ENCODE results near the gene NPAS3. TPM values are rescaled to one million over a fixed set of nuclear protein-coding genes. Genes with fewer than 3 reads are reported as not detected.
A peak's percentile ranks its signal among the peaks of the same experiment; 100 is the strongest.

NPAS3 gene
- total RNA-seq, 6 experiments from 2014 or later: 0.11 to 0.83 (median 0.21) TPM; not detected in 2

- no peaks in the 10 kb centered on the region for H3K4me1 ChIP-seq
- no peak for TF ChIP-seq CTCF (IDR thresholded peaks at IDR 0.05)
- TF ChIP-seq POLR2A (IDR thresholded peaks at IDR 0.05): no peak
- no peaks in the 10 kb centered on the region for H3K9me3 ChIP-seq
- no peak overlapping the region for H3K27ac ChIP-seq
- no peaks in the 10 kb centered on the region for H3K27me3 ChIP-seq
- DNase-seq (no peak), ATAC-seq (no peak)
- intact Hi-C loops (cut with DNase I): no loop called here
- H3K4me3 ChIP-seq: no peak overlapping the region
- H3K36me3 ChIP-seq: no peaks in the 10 kb centered on the region
- 31% methylated on average over 3 of the region's 3 CpGs for WGBS (ENCODE audit: insufficient coverage, low coverage, low lambda C conversion rate, missing lambda C conversion rate)
Measured at GRCh38 chr14:33254342-33254741, 315.7 kb downstream of the NPAS3 start.

GRCh38 chr14:33254861-33255395 is 316.2 kb downstream of the NPAS3 start:
- no peaks in the 10 kb centered on the region for H3K36me3 ChIP-seq
- intact Hi-C loops (cut with DNase I): no loop called here
- TF ChIP-seq CTCF (IDR thresholded peaks at IDR 0.05) (no peak), POLR2A (IDR thresholded peaks at IDR 0.05) (no peak)
- ATAC-seq: peak in 1 of 4 donors; percentile 40
- H3K4me1 ChIP-seq: no peaks in the 10 kb centered on the region
- WGBS (ENCODE audit: insufficient coverage, low coverage, low lambda C conversion rate, missing lambda C conversion rate): 36% methylated on average over 1 of the region's 1 CpG
- H3K4me3 ChIP-seq: no peak overlapping the region
- no peaks in the 10 kb centered on the region for H3K27me3 ChIP-seq
- no peak overlapping the region for H3K27ac ChIP-seq
- H3K9me3 ChIP-seq: no peaks in the 10 kb centered on the region
- no peak for DNase-seq

GRCh38 chr14:33257796-33258195 is 319.1 kb downstream of the NPAS3 start:
- H3K4me3 ChIP-seq: no peak overlapping the region
- 33% methylated on average over 2 of the region's 2 CpGs for WGBS (ENCODE audit: insufficient coverage, low coverage, low lambda C conversion rate, missing lambda C conversion rate)

GRCh38 chr14:33259764-33260163 is 321.1 kb downstream of the NPAS3 start:
- no peaks in the 10 kb centered on the region for H3K36me3 ChIP-seq
- no peak overlapping the region for H3K4me3 ChIP-seq
- WGBS (ENCODE audit: insufficient coverage, low coverage, low lambda C conversion rate, missing lambda C conversion rate): 62% methylated on average over 6 of the region's 6 CpGs
- no peak for DNase-seq
- H3K9me3 ChIP-seq: no peaks in the 10 kb centered on the region
- H3K27ac ChIP-seq: no peak overlapping the region
- no peak for ATAC-seq
- TF ChIP-seq CTCF (IDR thresholded peaks at IDR 0.05): no peak
- intact Hi-C loops (cut with DNase I): no loop called here
- H3K27me3 ChIP-seq: no peaks in the 10 kb centered on the region
- no peaks in the 10 kb centered on the region for H3K4me1 ChIP-seq

More at GRCh38 chr14:33257796-33258195, 319.1 kb downstream of the NPAS3 start:
- no peaks in the 10 kb centered on the region for H3K9me3 ChIP-seq
- no peaks in the 10 kb centered on the region for H3K36me3 ChIP-seq
- DNase-seq (no peak), ATAC-seq (no peak)
- no peak overlapping the region for H3K27ac ChIP-seq
- no peaks in the 10 kb centered on the region for H3K27me3 ChIP-seq
- intact Hi-C loops (cut with DNase I): no loop called here
- no peaks in the 10 kb centered on the region for H3K4me1 ChIP-seq
- no peak for TF ChIP-seq POLR2A (IDR thresholded peaks at IDR 0.05)
- no peak for TF ChIP-seq CTCF (IDR thresholded peaks at IDR 0.05)

GRCh38 chr14:33271216-33271615 is 332.5 kb downstream of the NPAS3 start:
- no peaks in the 10 kb centered on the region for H3K27me3 ChIP-seq
- no peak for ATAC-seq
- H3K4me1 ChIP-seq: no peaks in the 10 kb centered on the region
- no peaks in the 10 kb centered on the region for H3K36me3 ChIP-seq
- DNase-seq: no peak
- 48% methylated on average over 2 of the region's 2 CpGs for WGBS (ENCODE audit: insufficient coverage, low coverage, low lambda C conversion rate, missing lambda C conversion rate)
- TF ChIP-seq CTCF (IDR thresholded peaks at IDR 0.05): no peak
- no peak for TF ChIP-seq POLR2A (IDR thresholded peaks at IDR 0.05)
- no peak overlapping the region for H3K27ac ChIP-seq
- H3K9me3 ChIP-seq: no peaks in the 10 kb centered on the region
- intact Hi-C loops (cut with DNase I): no loop called here
- H3K4me3 ChIP-seq: no peak overlapping the region
